GM12872 (cell line): ENCODE results near the gene EXOC2.

Experiments used
- TF ChIP-seq, protein P1 (sequence below): IDR thresholded peaks from 3 replicates; pipeline ENCODE4 v1.5.1; 2011; ENCODE audit warnings: low read depth, mild to moderate bottlenecking, low read length, moderate library complexity; ENCODE audit not compliant: insufficient read depth

EXOC2 gene

GRCh38 chr6:453152-453551 lies 239.8 kb downstream of the EXOC2 start:
- TF ChIP-seq, protein P1, sequence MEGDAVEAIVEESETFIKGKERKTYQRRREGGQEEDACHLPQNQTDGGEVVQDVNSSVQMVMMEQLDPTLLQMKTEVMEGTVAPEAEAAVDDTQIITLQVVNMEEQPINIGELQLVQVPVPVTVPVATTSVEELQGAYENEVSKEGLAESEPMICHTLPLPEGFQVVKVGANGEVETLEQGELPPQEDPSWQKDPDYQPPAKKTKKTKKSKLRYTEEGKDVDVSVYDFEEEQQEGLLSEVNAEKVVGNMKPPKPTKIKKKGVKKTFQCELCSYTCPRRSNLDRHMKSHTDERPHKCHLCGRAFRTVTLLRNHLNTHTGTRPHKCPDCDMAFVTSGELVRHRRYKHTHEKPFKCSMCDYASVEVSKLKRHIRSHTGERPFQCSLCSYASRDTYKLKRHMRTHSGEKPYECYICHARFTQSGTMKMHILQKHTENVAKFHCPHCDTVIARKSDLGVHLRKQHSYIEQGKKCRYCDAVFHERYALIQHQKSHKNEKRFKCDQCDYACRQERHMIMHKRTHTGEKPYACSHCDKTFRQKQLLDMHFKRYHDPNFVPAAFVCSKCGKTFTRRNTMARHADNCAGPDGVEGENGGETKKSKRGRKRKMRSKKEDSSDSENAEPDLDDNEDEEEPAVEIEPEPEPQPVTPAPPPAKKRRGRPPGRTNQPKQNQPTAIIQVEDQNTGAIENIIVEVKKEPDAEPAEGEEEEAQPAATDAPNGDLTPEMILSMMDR = no peak

DNA sequence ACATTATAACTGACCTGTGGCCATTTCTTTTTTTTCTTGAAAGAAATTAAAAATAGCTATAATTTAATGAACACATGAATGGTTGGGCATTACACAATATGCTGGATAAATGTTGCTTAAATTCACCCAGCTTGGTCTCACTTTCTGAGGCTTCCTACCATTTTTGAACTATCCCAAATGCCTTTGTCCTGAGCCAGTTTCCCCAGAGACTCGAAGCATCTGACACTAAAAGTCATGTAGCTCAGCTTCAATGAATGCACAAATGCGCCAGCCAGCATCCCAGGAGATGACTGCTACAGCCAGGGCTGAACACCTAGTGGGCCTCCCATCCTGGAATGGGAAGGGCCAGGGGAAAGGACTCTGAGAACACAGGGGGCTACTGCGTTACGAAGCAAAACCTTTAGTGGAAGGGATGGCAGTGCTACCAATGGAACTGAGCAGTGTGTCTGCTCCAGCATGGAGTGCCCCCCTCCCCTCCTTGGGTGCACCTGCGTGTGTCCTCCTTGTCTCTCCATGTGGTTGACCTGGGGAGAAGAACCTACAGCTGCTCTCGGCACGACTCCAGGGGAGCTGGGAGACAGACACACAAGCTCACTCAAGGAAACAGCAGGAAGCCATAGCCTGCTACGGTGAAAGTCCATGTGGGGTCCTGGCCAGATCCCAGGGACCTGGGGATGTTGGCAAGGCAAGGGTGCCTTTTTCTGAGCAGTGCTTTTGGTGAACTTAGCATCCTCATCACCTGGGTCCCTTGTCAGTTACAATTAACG lies 240.5 kb downstream of the EXOC2 start:
- TF ChIP-seq, protein P1 = no peak

- TF ChIP-seq, protein P1 = no peak
Measured at GRCh38 chr6:451847-452246, 241.1 kb downstream of the EXOC2 start.

DNA sequence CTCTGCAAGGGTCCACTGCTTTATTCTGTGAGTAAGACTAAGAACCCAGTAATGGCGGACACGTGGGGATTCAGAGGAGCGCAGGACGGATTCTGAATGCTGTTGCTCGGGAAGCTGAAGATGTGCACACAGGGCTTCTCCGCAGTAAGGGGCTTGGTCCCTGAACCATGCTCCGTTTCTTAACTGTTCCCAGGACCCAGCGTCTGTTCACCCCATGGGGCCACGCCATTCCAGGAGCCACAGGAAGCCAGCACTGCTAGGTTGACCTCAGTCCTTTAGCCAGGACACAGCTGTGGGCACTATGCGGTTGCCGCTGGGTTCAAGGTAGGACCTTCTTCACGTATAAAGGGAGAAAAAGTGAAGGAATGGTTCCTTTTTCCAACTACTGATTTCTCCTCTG lies 241.6 kb downstream of the EXOC2 start:
- TF ChIP-seq, protein P1 = no peak

GRCh38 chr6:449486-450419 lies 243.2 kb downstream of the EXOC2 start:
- TF ChIP-seq, protein P1 = no peak

DNA sequence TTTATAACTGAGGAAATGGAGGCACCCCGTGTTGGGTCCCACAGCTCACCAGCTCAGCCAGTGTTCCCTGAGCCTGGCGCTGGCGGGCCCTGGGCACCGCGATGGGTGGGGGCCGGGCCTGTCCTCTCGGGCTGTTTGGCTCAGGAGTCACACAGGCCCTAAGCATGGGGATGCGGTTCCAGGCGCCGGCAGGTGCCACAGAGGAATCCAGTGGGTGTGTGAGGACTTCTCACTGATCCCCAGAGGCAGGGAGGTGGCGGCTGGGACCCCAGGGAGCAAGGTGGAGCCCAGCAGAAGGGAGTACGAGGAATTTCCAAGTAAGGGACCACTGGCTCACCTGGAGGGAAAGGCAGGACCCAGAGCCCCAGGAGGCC lies 243.9 kb downstream of the EXOC2 start:
- TF ChIP-seq, protein P1 = no peak

- TF ChIP-seq, protein P1 = no peak
Measured at GRCh38 chr6:448296-449056, 244.5 kb downstream of the EXOC2 start.
